NOMO-1 (cell line): ENCODE data around the gene PAGE5.

Experiments used
- DNase-seq, 2 experiments: peaks; one replicate each; lab custom pipeline; 2025; ENCODE audit not compliant: unreplicated experiment in 2 of 2; lab: John Stamatoyannopoulos, UW

Gene PAGE5

GRCh38 chrX:55220119-55220794, at the start of gene PAGE5:
PAGE5 (plus strand) TSS chrX:55220346; CDS start chrX:55221383, 1,037 bp downstream.
- no peak for DNase-seq

- DNase-seq: no peak
Measured at GRCh38 chrX:55187281-55187680, 32.9 kb upstream of the PAGE5 start.

- DNase-seq: no peak
Measured at GRCh38 chrX:55196688-55197087, 23.5 kb upstream of the PAGE5 start.

- DNase-seq: no peak
Measured at GRCh38 chrX:55201930-55202579, 18.1 kb upstream of the PAGE5 start.

- DNase-seq: no peak
Measured at GRCh38 chrX:55206162-55206941, 13.8 kb upstream of the PAGE5 start.

GRCh38 chrX:55210931-55211677, 9.0 kb upstream of the PAGE5 start:
- DNase-seq: no peak

GRCh38 chrX:55213381-55213780, 6.8 kb upstream of the PAGE5 start:
- no peak for DNase-seq

- no peak for DNase-seq
Measured at GRCh38 chrX:55240788-55241340, 20.7 kb downstream of the PAGE5 start.

GRCh38 chrX:55253528-55253927, 33.4 kb downstream of the PAGE5 start:
- no peak for DNase-seq

- DNase-seq: no peak
Measured at GRCh38 chrX:55260806-55261205, 40.7 kb downstream of the PAGE5 start.

- no peak for DNase-seq
Measured at GRCh38 chrX:55264816-55265215, 44.7 kb downstream of the PAGE5 start, which contains the start of gene PAGE3. PAGE3 (minus strand) TSS chrX:55264916; CDS start chrX:55263903, 1,013 bp downstream.
